Astrocyte (in vitro differentiated cells and primary cell): ENCODE measurements around the gene TFEB. TPM values are rescaled to one million over a fixed set of nuclear protein-coding genes. Genes with fewer than 3 reads are reported as not detected.
A peak's percentile ranks its signal among the peaks of the same experiment; 100 is the strongest.

Source experiments
- DNase-seq: peaks from one replicate; pipeline ENCODE4 v3.0.0-alpha.2; 2010; ENCODE audit warnings: low read depth
- FAIRE-seq: peaks from 2 replicates; lab custom pipeline; 2011; peaks lifted over from hg19 to GRCh38; lab: Jason Lieb, UNC
- H2AFZ ChIP-seq: 2 replicates; pipeline ENCODE4 v1.6.0; 2012; ENCODE audit warnings: low read depth, low read length, inconsistent platforms
- H3K27ac ChIP-seq: 2 replicates; pipeline ENCODE4 v1.5.1; 2011; ENCODE audit warnings: low read depth, low read length, inconsistent platforms
- H3K27me3 ChIP-seq: 2 replicates; pipeline ENCODE4 v1.6.0; 2011; ENCODE audit warnings: low read length, inconsistent platforms; ENCODE audit not compliant: insufficient read depth
- H3K36me3 ChIP-seq: 2 replicates; pipeline ENCODE4 v1.5.1; 2011; ENCODE audit warnings: low read length, inconsistent platforms; ENCODE audit not compliant: insufficient read depth
- H3K4me1 ChIP-seq: 2 replicates; pipeline ENCODE4 v1.5.1; 2011; ENCODE audit warnings: low read length, inconsistent platforms; ENCODE audit not compliant: insufficient read depth
- H3K4me2 ChIP-seq: 2 replicates; pipeline ENCODE4 v1.6.0; 2012; ENCODE audit warnings: low read length, inconsistent platforms
- H3K4me3 ChIP-seq: 2 replicates; pipeline ENCODE4 v1.5.1; 2011; ENCODE audit warnings: low read depth, mild to moderate bottlenecking, low read length, inconsistent platforms; ENCODE audit not compliant: insufficient read depth
- H3K79me2 ChIP-seq: 2 replicates; pipeline ENCODE4 v1.6.0; 2012; ENCODE audit warnings: mild to moderate bottlenecking, low read length, inconsistent platforms; ENCODE audit not compliant: insufficient read depth
- H3K9ac ChIP-seq: 2 replicates; pipeline ENCODE4 v1.6.0; 2012; ENCODE audit warnings: mild to moderate bottlenecking, low read length, inconsistent platforms
- H3K9me3 ChIP-seq: 2 replicates; pipeline ENCODE4 v1.5.1; 2012; ENCODE audit warnings: low read depth, mild to moderate bottlenecking, low read length, inconsistent platforms; ENCODE audit not compliant: insufficient read depth
- H4K20me1 ChIP-seq: 2 replicates; pipeline ENCODE4 v1.6.0; 2012; ENCODE audit warnings: low read length, inconsistent platforms; ENCODE audit not compliant: insufficient read depth
- H3K27ac Mint-ChIP-seq: one replicate; pipeline ENCODE4 v1.8.0; 2021; ENCODE audit warnings: mild to moderate bottlenecking, mixed read lengths; ENCODE audit not compliant: unreplicated experiment
- H3K27me3 Mint-ChIP-seq: one replicate; pipeline ENCODE4 v1.8.0; 2021; ENCODE audit warnings: low read depth, mixed read lengths; ENCODE audit not compliant: unreplicated experiment
- H3K36me3 Mint-ChIP-seq: one replicate; pipeline ENCODE4 v1.8.0; 2021; ENCODE audit warnings: low read depth, mixed read lengths; ENCODE audit not compliant: unreplicated experiment
- H3K4me1 Mint-ChIP-seq: one replicate; pipeline ENCODE4 v1.8.0; 2021; ENCODE audit warnings: low read depth, mixed read lengths; ENCODE audit not compliant: unreplicated experiment
- H3K4me3 Mint-ChIP-seq: one replicate; pipeline ENCODE4 v1.8.0; 2021; ENCODE audit warnings: mild to moderate bottlenecking, moderate library complexity, mixed read lengths; ENCODE audit not compliant: unreplicated experiment
- H3K9me3 Mint-ChIP-seq: one replicate; pipeline ENCODE4 v1.8.0; 2021; ENCODE audit warnings: mild to moderate bottlenecking, mixed read lengths; ENCODE audit not compliant: unreplicated experiment
- EZH2 ChIP-seq: IDR thresholded peaks from 2 replicates; pipeline ENCODE4 v1.6.1; 2012; ENCODE audit warnings: mild to moderate bottlenecking, low read length, inconsistent platforms; ENCODE audit not compliant: insufficient read depth
- total RNA-seq: library from RNA; stranded (reverse); gene quantifications from 2 replicates; pipeline ENCODE4 v1.2.1, GENCODE V29; 2021
- TF ChIP-seq, protein P1 (sequence below): IDR thresholded peaks from 2 replicates; pipeline ENCODE4 v1.5.1; 2011; ENCODE audit warnings: low read depth, mild to moderate bottlenecking, inconsistent platforms, low read length, moderate library complexity; ENCODE audit not compliant: insufficient read depth

The TFEB gene
- total RNA-seq, 1 donor from 2014 or later = 4.7 TPM

GRCh38 chr6:41715795-41716515 lies 19.5 kb downstream of the TFEB start:
- DNase-seq (no peak), FAIRE-seq (no peak)
- Mint-ChIP-seq H3K36me3 (no peaks in the 10 kb centered on the region), H3K9me3 (no peaks in the 10 kb centered on the region), H3K27ac (peak overlapping the region; percentile 19), H3K4me1 (peaks cover 32% of the 10 kb centered on the region), H3K4me3 (no peak overlapping the region), H3K27me3 (peaks cover 4% of the 10 kb centered on the region)
- Histone ChIP-seq H3K9me3 (no peaks in the 10 kb centered on the region), H3K4me3 (no peak overlapping the region), H3K36me3 (no peaks in the 10 kb centered on the region), H3K4me1 (peaks cover 32% of the 10 kb centered on the region), H3K27ac (no peak overlapping the region), H3K27me3 (no peaks in the 10 kb centered on the region), H3K9ac (no peak overlapping the region), H4K20me1 (peaks cover 9% of the 10 kb centered on the region), H2AFZ (no peak overlapping the region), H3K4me2 (peak overlapping the region; percentile 4), H3K79me2 (no peaks in the 10 kb centered on the region)
- no peak for TF ChIP-seq EZH2
- TF ChIP-seq, protein P1, sequence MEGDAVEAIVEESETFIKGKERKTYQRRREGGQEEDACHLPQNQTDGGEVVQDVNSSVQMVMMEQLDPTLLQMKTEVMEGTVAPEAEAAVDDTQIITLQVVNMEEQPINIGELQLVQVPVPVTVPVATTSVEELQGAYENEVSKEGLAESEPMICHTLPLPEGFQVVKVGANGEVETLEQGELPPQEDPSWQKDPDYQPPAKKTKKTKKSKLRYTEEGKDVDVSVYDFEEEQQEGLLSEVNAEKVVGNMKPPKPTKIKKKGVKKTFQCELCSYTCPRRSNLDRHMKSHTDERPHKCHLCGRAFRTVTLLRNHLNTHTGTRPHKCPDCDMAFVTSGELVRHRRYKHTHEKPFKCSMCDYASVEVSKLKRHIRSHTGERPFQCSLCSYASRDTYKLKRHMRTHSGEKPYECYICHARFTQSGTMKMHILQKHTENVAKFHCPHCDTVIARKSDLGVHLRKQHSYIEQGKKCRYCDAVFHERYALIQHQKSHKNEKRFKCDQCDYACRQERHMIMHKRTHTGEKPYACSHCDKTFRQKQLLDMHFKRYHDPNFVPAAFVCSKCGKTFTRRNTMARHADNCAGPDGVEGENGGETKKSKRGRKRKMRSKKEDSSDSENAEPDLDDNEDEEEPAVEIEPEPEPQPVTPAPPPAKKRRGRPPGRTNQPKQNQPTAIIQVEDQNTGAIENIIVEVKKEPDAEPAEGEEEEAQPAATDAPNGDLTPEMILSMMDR = no peak

DNA sequence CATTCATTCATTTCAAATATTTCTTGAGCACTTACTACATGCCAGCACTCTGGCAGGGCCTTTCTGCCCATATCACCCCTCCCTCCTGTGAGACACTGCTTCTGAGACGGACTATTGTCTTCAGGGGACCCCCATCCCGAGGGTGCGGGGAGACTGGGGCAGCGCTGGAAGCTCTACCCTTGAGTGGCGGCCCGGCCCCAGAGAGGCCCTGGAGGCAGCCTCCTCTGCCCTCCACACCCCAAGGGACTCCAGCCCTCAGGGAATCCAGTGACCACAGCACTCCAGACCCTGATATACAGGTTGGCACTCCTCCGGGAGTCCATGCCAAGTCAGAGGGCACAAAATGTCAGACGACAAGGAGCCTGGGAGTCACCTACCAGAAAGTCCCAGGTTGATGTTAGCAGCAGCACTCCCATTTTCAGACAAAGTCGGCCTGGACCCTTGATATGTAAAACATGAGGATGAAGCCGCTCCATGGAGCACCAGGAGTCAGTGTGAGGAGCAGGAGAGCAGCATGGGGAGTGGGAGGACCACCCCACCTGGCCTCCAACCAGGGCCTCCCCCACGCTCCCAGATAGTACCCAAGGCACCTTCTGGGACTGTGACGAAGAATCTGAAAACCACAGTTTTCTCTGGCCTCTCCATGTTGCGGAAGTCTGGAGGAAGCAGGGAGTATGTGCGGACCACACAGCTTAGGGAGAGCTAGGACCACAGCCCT lies 20.7 kb downstream of the TFEB start:
- Histone ChIP-seq H3K27ac (no peak overlapping the region), H3K4me2 (no peak overlapping the region), H3K36me3 (no peaks in the 10 kb centered on the region), H3K9me3 (no peaks in the 10 kb centered on the region), H3K4me3 (no peak overlapping the region), H3K79me2 (no peaks in the 10 kb centered on the region), H3K9ac (no peak overlapping the region), H3K27me3 (no peaks in the 10 kb centered on the region), H2AFZ (no peak overlapping the region), H4K20me1 (peaks cover 9% of the 10 kb centered on the region), H3K4me1 (peaks cover 32% of the 10 kb centered on the region)
- FAIRE-seq (no peak), DNase-seq (no peak)
- no peak overlapping the region for H3K4me3 Mint-ChIP-seq
- H3K36me3 Mint-ChIP-seq = peaks cover 3% of the 10 kb centered on the region
- no peaks in the 10 kb centered on the region for H3K9me3 Mint-ChIP-seq
- TF ChIP-seq, protein P1 = no peak
- TF ChIP-seq EZH2 = no peak
- peaks cover 32% of the 10 kb centered on the region for H3K4me1 Mint-ChIP-seq
- no peak overlapping the region for H3K27ac Mint-ChIP-seq
- H3K27me3 Mint-ChIP-seq = peaks cover 11% of the 10 kb centered on the region
